Measurements from ENCODE around the gene VSTM2B. TPM values are rescaled to one million over a fixed set of nuclear protein-coding genes. Genes with fewer than 3 reads are reported as not detected.

Gene VSTM2B
- total and polyA plus RNA-seq, 2 of the 13 experiments (the other 11 are each of a cell fraction or from before 2014, with no cell fraction given) = not detected

GRCh38 chr19:29488316-29488715 lies 37.5 kb upstream of the VSTM2B start:
- H4K20me1 ChIP-seq (ENCODE audit: insufficient read depth, low read length) = no peaks in the 10 kb centered on the region
- H3K36me3 ChIP-seq (replicated peaks in 1 of 2; ENCODE audit: control insufficient read depth in 1 of 2, insufficient read depth in 2 of 2, low read length in 2 of 2) = no peaks in the 10 kb centered on the region
- intact Hi-C loops (cut with micrococcal nuclease; ENCODE audit: unreplicated experiment) = no loop called here
- H3K4me2 ChIP-seq (ENCODE audit: low read depth, low read length) = no peak overlapping the region
- H3K9ac ChIP-seq (ENCODE audit: insufficient read depth, low read depth, low read length) = no peak overlapping the region
- CTCF ChIA-PET (ENCODE audit: low intra/inter-chr PET ratio, low total read pairs) = no interaction called here
- no peaks in the 10 kb centered on the region for H3K9me3 ChIP-seq (ENCODE audit: low read length)
- ATAC-seq (no peak), FAIRE-seq (no peak), DNase-seq (ENCODE audit: low spot score) (no peak)
- no peaks in the 10 kb centered on the region for H3K4me1 ChIP-seq (ENCODE audit: insufficient read depth, low read length)
- H2AFZ ChIP-seq (ENCODE audit: low read length) = no peak overlapping the region
- no TSS peak for BruUV-seq (replicated peaks)
- POLR2A ChIA-PET = no interaction called here
- no peak for TF ChIP-seq ZNF430 (CRISPR knock-in tag; IDR thresholded peaks at IDR 0.05)
- no peak for TF ChIP-seq RAD21 (CRISPR knock-in tag; IDR thresholded peaks at IDR 0.05)
- peak; percentile 31; the same call in 1 of the 2 replicates for TF ChIP-seq MNT (IDR thresholded peaks at IDR 0.05)
- WGBS (ENCODE audit: low lambda C conversion rate) = 45% methylated on average over 5 of the region's 5 CpGs
- no peak overlapping the region for H3K4me3 ChIP-seq (replicated peaks in 1 of 3; ENCODE audit: insufficient read depth in 1 of 3, low read depth in 2 of 3, low read length in 3 of 3)
- peaks cover 0 to 10% of the 10 kb centered on the region in 2 experiments; a peak in 2 of 5 replicates for H3K27me3 ChIP-seq (ENCODE audit: control insufficient read depth in 1 of 2, insufficient read depth in 2 of 2, low read length in 2 of 2)
- no peak overlapping the region for H3K27ac ChIP-seq (ENCODE audit: extremely low read length, insufficient read depth, low read length)
- H3K79me2 ChIP-seq (ENCODE audit: insufficient read depth, low read length) = no peaks in the 10 kb centered on the region
- in situ Hi-C loops (cut with HindIII; ENCODE audit: extremely low pct_ligation_motif_present, low pct_unique_long_range_greater_than_20kb) = no loop called here

GRCh38 chr19:29489172-29489951 lies 36.4 kb upstream of the VSTM2B start:
- CTCF ChIA-PET (ENCODE audit: low intra/inter-chr PET ratio, low total read pairs) = no interaction called here

More at GRCh38 chr19:29489172-29489951, 36.4 kb upstream of the VSTM2B start:
- intact Hi-C loops (cut with micrococcal nuclease; ENCODE audit: unreplicated experiment) = no loop called here
- no peak overlapping the region for H3K4me3 ChIP-seq (replicated peaks in 1 of 3; ENCODE audit: insufficient read depth in 1 of 3, low read depth in 2 of 3, low read length in 3 of 3)
- no peaks in the 10 kb centered on the region for H3K36me3 ChIP-seq (replicated peaks in 1 of 2; ENCODE audit: control insufficient read depth in 1 of 2, insufficient read depth in 2 of 2, low read length in 2 of 2)
- no peak overlapping the region for H3K9ac ChIP-seq (ENCODE audit: insufficient read depth, low read depth, low read length)
- H3K27ac ChIP-seq (ENCODE audit: extremely low read length, insufficient read depth, low read length) = no peak overlapping the region
- ATAC-seq (no peak), DNase-seq (ENCODE audit: low spot score) (no peak), FAIRE-seq (no peak)
- no peak overlapping the region for H2AFZ ChIP-seq (ENCODE audit: low read length)
- 4% methylated on average over 4 of the region's 16 CpGs for WGBS (ENCODE audit: low lambda C conversion rate)
- H4K20me1 ChIP-seq (ENCODE audit: insufficient read depth, low read length) = no peaks in the 10 kb centered on the region
- H3K27me3 ChIP-seq (ENCODE audit: control insufficient read depth in 1 of 2, insufficient read depth in 2 of 2, low read length in 2 of 2) = peaks cover 0 to 7% of the 10 kb centered on the region in 2 experiments; a peak in 1 of 5 replicates
- H3K4me1 ChIP-seq (ENCODE audit: insufficient read depth, low read length) = no peaks in the 10 kb centered on the region
- no peaks in the 10 kb centered on the region for H3K9me3 ChIP-seq (ENCODE audit: low read length)
- POLR2A ChIA-PET = no interaction called here
- H3K4me2 ChIP-seq (ENCODE audit: low read depth, low read length) = no peak overlapping the region
- H3K79me2 ChIP-seq (ENCODE audit: insufficient read depth, low read length) = no peaks in the 10 kb centered on the region
- in situ Hi-C loops (cut with HindIII; ENCODE audit: extremely low pct_ligation_motif_present, low pct_unique_long_range_greater_than_20kb) = no loop called here
- TF ChIP-seq ZNF224 (CRISPR knock-in tag; IDR thresholded peaks at IDR 0.05) (no peak), SP2 (CRISPR knock-in tag; IDR thresholded peaks at IDR 0.05) (no peak), YEATS2 (CRISPR knock-in tag; IDR thresholded peaks at IDR 0.05; ENCODE audit: borderline replicate concordance) (no peak), TAF1 (CRISPR knock-in tag; IDR thresholded peaks at IDR 0.05) (no peak)
- BruUV-seq (replicated peaks) = no TSS peak
